ENCODE measurements around the gene MGAT4B. TPM values are rescaled to one million over a fixed set of nuclear protein-coding genes. Genes with fewer than 3 reads are reported as not detected.

Gene MGAT4B
- total RNA-seq, 4 donors from 2014 or later: 495 to 1,114 (median 787) TPM

DNA sequence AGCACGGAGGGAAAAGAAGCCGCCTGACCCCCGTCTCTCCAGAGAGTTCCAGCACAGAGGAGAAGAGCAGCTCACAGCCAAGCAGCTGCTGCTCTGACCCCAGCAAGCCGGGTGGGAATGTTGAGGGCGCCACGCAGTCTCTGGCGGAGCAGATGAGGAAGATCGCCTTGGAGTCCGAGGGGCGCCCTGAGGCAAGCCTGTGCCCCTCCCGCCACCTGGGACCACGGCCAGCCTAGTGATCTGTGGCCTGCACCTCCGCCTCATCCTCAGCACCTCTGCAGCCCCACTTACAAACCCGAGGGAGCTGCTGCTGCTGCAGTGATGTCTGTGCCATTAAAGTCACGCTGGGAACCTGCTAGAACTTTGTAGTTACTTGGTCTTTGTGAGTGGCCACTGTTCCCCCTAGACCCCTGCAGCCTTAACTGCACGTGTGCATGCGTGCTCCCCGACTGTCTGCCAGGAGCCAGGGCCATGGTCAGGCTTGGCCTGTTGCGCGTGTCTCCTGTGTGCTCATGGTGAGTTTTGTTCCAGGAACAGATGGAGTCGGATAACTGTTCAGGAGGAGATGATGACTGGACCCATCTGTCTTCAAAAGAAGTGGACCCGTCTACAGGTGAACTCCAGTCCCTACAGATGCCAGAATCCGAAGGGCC lies 26.5 kb upstream of the MGAT4B start:
- no peak for DNase-seq
- no peaks in the 10 kb centered on the region for H3K9me3 ChIP-seq
- no peak overlapping the region for H3K4me3 ChIP-seq
- peaks cover 0 to 85% (median 43%) of the 10 kb centered on the region in 4 donors for H3K36me3 ChIP-seq
- in situ Hi-C loops (cut with MboI; ENCODE audit: low pct_ligation_motif_present in 1 of 4, low pct_unique_long_range_greater_than_20kb in 1 of 4, low sequenced_read_pairs in 3 of 4): no loop called here
- H3K27me3 ChIP-seq: no peaks in the 10 kb centered on the region
- H3K27ac ChIP-seq: no peak overlapping the region
- intact Hi-C loops (cut with DNase I; ENCODE audit: low total_unique reads): no loop called here
- peaks cover 0 to 8% (median 3%) of the 10 kb centered on the region in 4 donors for H3K4me1 ChIP-seq
- 92% methylated on average over 23 of the region's 23 CpGs; no CpG with 5 or more reads in 1 of the 2 donors for WGBS, 2 donors (ENCODE audit: low coverage in 1 of 2)
- TF ChIP-seq POLR2AphosphoS5 (IDR thresholded peaks at IDR 0.05) (no peak), EP300 (IDR thresholded peaks at IDR 0.05; ENCODE audit: low read depth) (no peak), POLR2A (IDR thresholded peaks at IDR 0.05) (no peak)
- TF ChIP-seq, protein P1, sequence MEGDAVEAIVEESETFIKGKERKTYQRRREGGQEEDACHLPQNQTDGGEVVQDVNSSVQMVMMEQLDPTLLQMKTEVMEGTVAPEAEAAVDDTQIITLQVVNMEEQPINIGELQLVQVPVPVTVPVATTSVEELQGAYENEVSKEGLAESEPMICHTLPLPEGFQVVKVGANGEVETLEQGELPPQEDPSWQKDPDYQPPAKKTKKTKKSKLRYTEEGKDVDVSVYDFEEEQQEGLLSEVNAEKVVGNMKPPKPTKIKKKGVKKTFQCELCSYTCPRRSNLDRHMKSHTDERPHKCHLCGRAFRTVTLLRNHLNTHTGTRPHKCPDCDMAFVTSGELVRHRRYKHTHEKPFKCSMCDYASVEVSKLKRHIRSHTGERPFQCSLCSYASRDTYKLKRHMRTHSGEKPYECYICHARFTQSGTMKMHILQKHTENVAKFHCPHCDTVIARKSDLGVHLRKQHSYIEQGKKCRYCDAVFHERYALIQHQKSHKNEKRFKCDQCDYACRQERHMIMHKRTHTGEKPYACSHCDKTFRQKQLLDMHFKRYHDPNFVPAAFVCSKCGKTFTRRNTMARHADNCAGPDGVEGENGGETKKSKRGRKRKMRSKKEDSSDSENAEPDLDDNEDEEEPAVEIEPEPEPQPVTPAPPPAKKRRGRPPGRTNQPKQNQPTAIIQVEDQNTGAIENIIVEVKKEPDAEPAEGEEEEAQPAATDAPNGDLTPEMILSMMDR (IDR thresholded peaks at IDR 0.05): no peak

DNA sequence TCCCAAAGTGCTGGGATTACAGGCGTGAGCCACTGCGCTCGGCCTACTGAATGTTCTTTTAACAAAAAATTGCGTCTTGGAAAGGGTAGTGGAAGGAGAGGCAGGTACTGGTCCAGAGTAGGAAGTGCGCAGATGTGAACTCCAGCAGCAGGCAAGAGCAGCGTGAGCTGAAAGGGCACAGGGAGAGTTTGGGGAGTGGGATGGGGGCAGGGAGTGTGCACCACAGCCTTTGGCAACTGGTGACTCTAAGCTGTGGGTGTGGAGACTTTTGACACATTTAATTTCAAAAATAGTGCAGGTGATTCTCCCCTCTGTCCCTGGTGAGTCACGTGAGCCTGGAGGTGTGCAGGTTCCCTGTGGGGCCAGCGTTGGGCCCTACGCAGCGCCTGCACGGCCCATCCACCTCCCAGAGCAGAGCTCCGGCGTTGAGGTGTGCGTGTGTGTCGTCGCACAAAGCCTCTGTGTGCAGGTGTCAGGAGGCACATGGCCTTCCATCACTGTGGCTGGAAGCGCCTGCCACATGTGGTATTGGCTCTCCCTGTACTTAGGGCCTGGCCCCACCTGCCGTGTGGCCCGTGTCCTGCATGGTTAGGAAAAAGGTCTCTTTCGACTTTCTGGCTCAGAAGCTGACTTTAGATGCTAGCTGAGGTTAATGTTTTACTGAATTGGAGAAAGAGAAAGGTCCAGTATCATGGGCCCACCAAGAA lies 25.5 kb upstream of the MGAT4B start:
- H3K9me3 ChIP-seq: no peaks in the 10 kb centered on the region
- H3K27ac ChIP-seq: no peak overlapping the region
- H3K4me1 ChIP-seq: peaks cover 2 to 18% (median 12%) of the 10 kb centered on the region in 4 donors
- no peak for TF ChIP-seq EP300 (IDR thresholded peaks at IDR 0.05; ENCODE audit: low read depth)
- TF ChIP-seq, protein P1 (IDR thresholded peaks at IDR 0.05): no peak
- TF ChIP-seq POLR2A (IDR thresholded peaks at IDR 0.05): no peak
- no peak for TF ChIP-seq POLR2AphosphoS5 (IDR thresholded peaks at IDR 0.05)
- in situ Hi-C loops (cut with MboI; ENCODE audit: low pct_ligation_motif_present in 1 of 4, low pct_unique_long_range_greater_than_20kb in 1 of 4, low sequenced_read_pairs in 3 of 4) (no loop called here), intact Hi-C loops (cut with DNase I; ENCODE audit: low total_unique reads) (no loop called here)
- no peak overlapping the region for H3K4me3 ChIP-seq
- no peaks in the 10 kb centered on the region for H3K27me3 ChIP-seq
- peaks cover 0 to 78% (median 38%) of the 10 kb centered on the region in 4 donors for H3K36me3 ChIP-seq
- WGBS, 2 donors (ENCODE audit: low coverage in 1 of 2): 94 to 100% methylated on average over 1 to 20 of the region's 20 CpGs
- DNase-seq: no peak

- intact Hi-C loops (cut with DNase I; ENCODE audit: low total_unique reads) (no loop called here), in situ Hi-C loops (cut with MboI; ENCODE audit: low pct_ligation_motif_present in 1 of 4, low pct_unique_long_range_greater_than_20kb in 1 of 4, low sequenced_read_pairs in 3 of 4) (no loop called here)
- Histone ChIP-seq H3K27me3 (no peaks in the 10 kb centered on the region), H3K36me3 (peaks cover 0 to 69% (median 35%) of the 10 kb centered on the region in 4 donors), H3K27ac (no peak overlapping the region), H3K9me3 (no peaks in the 10 kb centered on the region), H3K4me1 (peaks cover 10 to 23% (median 21%) of the 10 kb centered on the region in 4 donors), H3K4me3 (no peak overlapping the region)
- TF ChIP-seq POLR2A (IDR thresholded peaks at IDR 0.05) (no peak), EP300 (IDR thresholded peaks at IDR 0.05; ENCODE audit: low read depth) (no peak), POLR2AphosphoS5 (IDR thresholded peaks at IDR 0.05) (no peak)
- TF ChIP-seq, protein P1 (IDR thresholded peaks at IDR 0.05): no peak
- WGBS, 2 donors (ENCODE audit: low coverage in 1 of 2): 92 to 95% methylated on average over 5 to 7 of the region's 7 CpGs
- DNase-seq: no peak
Measured at GRCh38 chr5:179830818-179831468, 24.3 kb upstream of the MGAT4B start.

All from transverse colon (tissue), 4 donors.